IPS-18a (cell line): Measurements from ENCODE around the gene HSPBAP1.

ENCODE experiments used
- H3K27ac ChIP-seq: one replicate; pipeline ENCODE4 v1.5.1; 2013; ENCODE audit warnings: low read length
- H3K27me3 ChIP-seq: one replicate; pipeline ENCODE4 v1.6.1; 2013; ENCODE audit warnings: mild to moderate bottlenecking, low read length; ENCODE audit not compliant: control insufficient read depth, insufficient read depth
- H3K36me3 ChIP-seq: one replicate; pipeline ENCODE4 v1.6.1; 2013; ENCODE audit warnings: low read depth, low read length; ENCODE audit not compliant: control insufficient read depth
- H3K4me1 ChIP-seq: one replicate; pipeline ENCODE4 v1.6.1; 2013; ENCODE audit warnings: low read depth, low read length; ENCODE audit not compliant: control insufficient read depth
- H3K4me3 ChIP-seq: one replicate; pipeline ENCODE4 v1.5.1; 2013; ENCODE audit warnings: low read length
- H3K9ac ChIP-seq: one replicate; pipeline ENCODE4 v1.6.1; 2013; ENCODE audit warnings: mild to moderate bottlenecking, low read length, moderate library complexity
- H3K9me3 ChIP-seq: one replicate; pipeline ENCODE4 v1.6.1; 2013; ENCODE audit warnings: low read depth, low read length; ENCODE audit not compliant: control insufficient read depth

The HSPBAP1 gene

DNA sequence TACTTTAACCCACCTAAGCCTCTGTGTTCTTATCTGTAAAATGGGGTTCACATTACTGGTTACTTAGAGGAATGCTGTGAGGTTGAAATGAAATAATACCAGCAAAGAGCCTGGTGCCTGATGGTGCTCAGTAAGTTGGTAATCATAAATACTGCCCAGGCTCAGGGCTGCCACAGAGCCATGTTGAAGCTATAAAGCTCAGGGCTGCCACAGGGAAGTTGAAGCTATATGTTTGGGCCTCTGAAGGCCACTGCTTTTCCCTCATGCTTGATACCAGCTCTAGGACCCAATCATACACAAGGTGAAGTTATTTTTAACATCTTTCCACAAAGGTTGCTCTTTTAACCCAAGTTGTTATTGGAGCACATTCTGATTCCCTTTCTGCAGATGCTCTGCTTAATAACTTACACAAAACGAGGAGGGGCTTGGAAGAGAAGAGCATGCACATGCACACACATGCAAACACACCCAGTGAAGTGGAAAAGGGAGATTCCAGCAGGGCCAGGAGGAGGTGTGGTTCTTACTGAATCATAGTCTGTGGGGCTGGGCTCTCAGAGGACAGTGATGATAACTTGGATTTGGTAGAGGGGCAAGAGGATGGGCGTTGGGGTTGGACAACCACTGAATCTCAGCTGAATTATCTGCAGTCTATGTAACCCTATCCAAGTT is 95.5 kb downstream of the HSPBAP1 start:
- Histone ChIP-seq H3K27me3 (no peaks in the 10 kb centered on the region), H3K9me3 (no peaks in the 10 kb centered on the region), H3K4me1 (no peaks in the 10 kb centered on the region), H3K36me3 (peaks cover 7% of the 10 kb centered on the region), H3K9ac (no peak overlapping the region), H3K4me3 (no peak overlapping the region), H3K27ac (no peak overlapping the region)

DNA sequence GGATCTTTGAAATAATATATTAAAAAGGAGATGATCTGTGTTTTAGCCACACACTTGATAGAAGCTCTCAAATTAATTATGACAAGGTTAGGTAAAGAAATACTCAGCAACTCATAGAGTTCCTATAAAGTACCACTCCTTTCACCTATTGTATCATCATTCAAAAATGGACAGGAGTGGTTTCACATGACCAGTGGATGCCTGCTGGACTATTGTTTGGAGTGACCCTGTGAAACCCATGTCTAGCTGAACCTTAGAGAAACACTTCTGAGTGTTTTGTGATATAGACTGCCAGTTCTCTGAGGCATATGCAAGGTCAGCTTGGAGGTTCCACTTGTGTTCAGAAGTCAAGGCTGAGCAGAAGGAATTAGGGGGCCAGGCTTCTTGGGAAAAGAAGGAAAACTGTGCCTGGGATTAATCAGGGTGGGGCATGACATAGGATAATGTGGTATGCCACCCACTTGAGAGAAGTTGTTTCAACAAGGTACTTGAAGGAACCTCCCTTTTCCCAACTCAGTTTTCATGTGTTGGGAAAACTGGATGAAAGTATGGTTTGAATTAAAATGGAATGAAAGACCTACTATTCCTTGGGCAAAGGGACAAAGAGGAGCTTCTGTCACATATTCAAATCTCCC is 97.6 kb downstream of the HSPBAP1 start:
- no peak overlapping the region for H3K4me3 ChIP-seq
- H3K4me1 ChIP-seq: no peaks in the 10 kb centered on the region
- H3K36me3 ChIP-seq: peaks cover 5% of the 10 kb centered on the region
- H3K9me3 ChIP-seq: no peaks in the 10 kb centered on the region
- no peak overlapping the region for H3K27ac ChIP-seq
- no peaks in the 10 kb centered on the region for H3K27me3 ChIP-seq
- no peak overlapping the region for H3K9ac ChIP-seq

GRCh38 chr3:122694966-122695365 is 98.7 kb downstream of the HSPBAP1 start:
- H3K27me3 ChIP-seq: no peaks in the 10 kb centered on the region
- no peaks in the 10 kb centered on the region for H3K9me3 ChIP-seq
- H3K9ac ChIP-seq: no peak overlapping the region
- H3K27ac ChIP-seq: no peak overlapping the region
- H3K4me1 ChIP-seq: no peaks in the 10 kb centered on the region
- peaks cover 5% of the 10 kb centered on the region for H3K36me3 ChIP-seq
- H3K4me3 ChIP-seq: no peak overlapping the region

DNA sequence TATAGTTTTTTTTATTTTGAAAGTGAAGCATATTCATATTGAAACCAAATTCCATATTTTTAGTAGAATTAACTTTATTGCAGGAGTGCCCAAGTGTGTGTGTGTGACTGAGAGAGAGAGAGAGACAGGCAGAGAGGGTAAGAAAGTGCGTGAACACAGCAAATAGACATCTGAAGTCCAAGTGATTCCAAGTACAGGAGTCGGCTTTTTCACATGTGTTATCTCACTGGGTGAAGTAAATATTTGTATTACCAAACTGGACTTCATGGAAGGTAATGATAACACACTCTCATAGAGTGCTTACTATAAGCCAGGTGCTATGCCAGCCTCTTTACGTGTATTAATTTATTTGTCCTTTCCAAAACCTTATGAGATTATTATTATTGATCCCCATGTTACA is 101.0 kb downstream of the HSPBAP1 start:
- Histone ChIP-seq H3K9ac (no peak overlapping the region), H3K27ac (no peak overlapping the region), H3K36me3 (peaks cover 2% of the 10 kb centered on the region), H3K4me1 (no peaks in the 10 kb centered on the region), H3K4me3 (no peak overlapping the region), H3K27me3 (no peaks in the 10 kb centered on the region), H3K9me3 (no peaks in the 10 kb centered on the region)

- H3K4me1 ChIP-seq: no peaks in the 10 kb centered on the region
- no peak overlapping the region for H3K4me3 ChIP-seq
- H3K9me3 ChIP-seq: no peaks in the 10 kb centered on the region
- H3K36me3 ChIP-seq: peaks cover 7% of the 10 kb centered on the region
- no peak overlapping the region for H3K27ac ChIP-seq
- H3K27me3 ChIP-seq: no peaks in the 10 kb centered on the region
- H3K9ac ChIP-seq: no peak overlapping the region
Measured at GRCh38 chr3:122691195-122691594, 102.4 kb downstream of the HSPBAP1 start.

GRCh38 chr3:122690096-122690495 is 103.5 kb downstream of the HSPBAP1 start:
- Histone ChIP-seq H3K36me3 (peaks cover 7% of the 10 kb centered on the region), H3K4me1 (no peaks in the 10 kb centered on the region), H3K27me3 (no peaks in the 10 kb centered on the region), H3K27ac (no peak overlapping the region), H3K9ac (no peak overlapping the region), H3K9me3 (no peaks in the 10 kb centered on the region), H3K4me3 (no peak overlapping the region)
